GM18861 (cell line): ENCODE measurements around the gene ST3GAL5.
"Not testable (repeated sequence)": the region's sequence is repeated elsewhere in the genome, so short reads cannot be mapped to it uniquely, and the experiment has no call there.

ENCODE experiments used
- ATAC-seq: cut with Tn5 transposase; IDR thresholded peaks from one replicate; pipeline ENCODE4 v1.9.1; 2021; ENCODE audit not compliant: unreplicated experiment

Gene ST3GAL5

DNA sequence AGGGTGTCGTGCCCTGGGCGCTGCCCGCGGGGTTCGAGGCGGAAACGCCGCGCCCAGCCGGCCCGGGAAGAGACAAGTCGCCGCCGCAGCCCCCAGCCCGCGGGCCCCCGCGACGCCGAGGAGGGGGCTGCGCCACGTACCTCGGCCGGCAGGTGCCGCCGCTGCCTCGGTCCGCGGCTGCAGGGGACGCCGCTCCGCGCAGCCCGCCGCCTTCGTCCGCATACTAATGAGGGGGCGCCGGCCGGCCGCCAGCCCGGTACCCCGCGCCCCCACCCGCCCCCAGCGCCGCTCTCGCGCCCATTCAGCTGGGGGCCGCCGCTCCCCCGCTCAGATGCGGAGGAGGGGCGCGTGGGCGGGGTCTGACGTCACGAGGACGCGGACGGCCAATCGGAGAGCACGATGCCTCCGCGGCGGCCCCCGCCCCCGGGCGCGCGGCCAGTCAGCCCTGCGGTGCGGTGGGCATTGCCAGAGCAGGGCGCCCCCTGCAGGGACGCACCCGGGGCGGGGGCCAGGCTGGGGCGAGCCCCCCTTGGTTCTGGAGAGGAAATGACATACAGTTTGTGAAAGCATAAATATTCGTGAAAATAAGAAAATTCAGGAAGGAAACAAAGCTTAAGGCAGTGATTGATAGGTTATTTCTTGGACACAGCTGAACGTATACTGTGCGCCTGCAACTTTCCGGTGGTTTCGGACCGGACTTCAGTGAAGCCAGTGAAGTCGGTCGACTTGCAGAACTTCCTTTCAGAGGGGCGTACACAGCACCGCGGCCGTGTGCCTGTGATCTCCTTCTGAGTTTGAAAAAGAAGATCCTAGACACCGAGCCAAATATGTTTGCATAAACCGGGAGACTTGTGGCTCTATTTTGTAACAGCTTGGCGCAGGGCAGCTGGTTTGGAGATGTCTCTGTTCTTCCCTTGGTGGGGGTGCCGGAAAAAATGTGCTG is at the start of gene ST3GAL5:
Gene ST3GAL5, minus strand, starts transcription at position 307 of the 943 bp plus-strand sequence. Its CDS starts 85 bp downstream, at position 222.
- ATAC-seq, result peak; percentile 83

DNA sequence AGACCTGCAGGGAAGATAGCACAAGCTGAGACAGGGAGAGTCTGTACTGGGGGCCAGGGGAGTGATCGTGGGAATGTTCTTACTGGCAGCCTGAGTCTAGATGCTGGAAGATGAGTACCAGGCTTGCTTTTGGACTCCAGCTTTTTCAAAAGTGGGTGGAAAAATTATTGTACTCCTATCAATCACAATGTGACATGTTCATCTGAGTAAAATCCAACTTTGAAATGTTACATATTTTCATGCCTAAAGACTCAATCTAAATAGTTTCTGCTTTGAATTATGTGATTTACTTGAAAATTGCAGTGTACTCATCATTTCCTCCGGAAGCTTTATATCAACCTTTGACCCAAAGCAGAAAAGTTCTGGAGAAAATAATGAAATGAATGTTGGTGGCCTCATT is 49.7 kb upstream of the ST3GAL5 start:
- ATAC-seq, result no peak

GRCh38 chr2:85937069-85937439 is 48.3 kb upstream of the ST3GAL5 start:
- no peak for ATAC-seq

DNA sequence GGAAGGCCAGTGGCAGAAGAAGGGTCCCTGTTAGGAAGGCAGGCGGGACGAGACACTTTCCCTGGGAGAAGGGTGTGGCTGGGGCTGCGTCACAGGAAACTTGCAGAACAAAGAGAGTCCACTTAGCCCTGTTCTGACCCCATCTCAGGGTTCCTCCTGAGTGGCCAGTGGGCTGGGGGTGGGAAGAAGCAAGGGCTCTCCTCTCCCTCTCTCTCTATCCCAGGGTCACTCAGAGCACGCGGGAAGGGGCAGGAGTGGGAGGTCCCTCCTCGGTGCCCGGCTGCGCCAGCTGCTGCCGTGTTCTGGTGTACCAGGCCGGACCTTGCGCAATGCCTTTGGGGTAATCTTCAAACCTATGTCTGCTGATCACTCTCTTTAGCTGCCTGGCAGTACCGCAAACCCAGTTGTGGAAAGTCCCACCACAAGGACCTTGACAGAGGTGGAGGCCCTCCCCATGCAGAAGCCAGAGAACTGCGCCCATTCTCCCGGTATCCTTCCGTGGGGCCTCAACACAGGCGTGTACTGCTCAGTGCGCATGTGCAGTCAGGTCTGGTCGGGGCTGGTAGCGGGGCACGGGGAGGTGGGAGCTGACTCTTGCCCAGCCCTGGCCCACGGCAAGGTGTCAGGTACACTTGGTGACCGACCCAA is 47.8 kb upstream of the ST3GAL5 start:
- ATAC-seq, result no peak

- no peak for ATAC-seq
Measured at GRCh38 chr2:85935746-85936208, 47.0 kb upstream of the ST3GAL5 start.

GRCh38 chr2:85935170-85935745 is 46.5 kb upstream of the ST3GAL5 start:
- ATAC-seq, result no peak

- ATAC-seq, result no peak
Measured at GRCh38 chr2:85933753-85934594, 45.2 kb upstream of the ST3GAL5 start.

- not testable (repeated sequence) for ATAC-seq
Measured at GRCh38 chr2:85931151-85931550, 42.4 kb upstream of the ST3GAL5 start.

DNA sequence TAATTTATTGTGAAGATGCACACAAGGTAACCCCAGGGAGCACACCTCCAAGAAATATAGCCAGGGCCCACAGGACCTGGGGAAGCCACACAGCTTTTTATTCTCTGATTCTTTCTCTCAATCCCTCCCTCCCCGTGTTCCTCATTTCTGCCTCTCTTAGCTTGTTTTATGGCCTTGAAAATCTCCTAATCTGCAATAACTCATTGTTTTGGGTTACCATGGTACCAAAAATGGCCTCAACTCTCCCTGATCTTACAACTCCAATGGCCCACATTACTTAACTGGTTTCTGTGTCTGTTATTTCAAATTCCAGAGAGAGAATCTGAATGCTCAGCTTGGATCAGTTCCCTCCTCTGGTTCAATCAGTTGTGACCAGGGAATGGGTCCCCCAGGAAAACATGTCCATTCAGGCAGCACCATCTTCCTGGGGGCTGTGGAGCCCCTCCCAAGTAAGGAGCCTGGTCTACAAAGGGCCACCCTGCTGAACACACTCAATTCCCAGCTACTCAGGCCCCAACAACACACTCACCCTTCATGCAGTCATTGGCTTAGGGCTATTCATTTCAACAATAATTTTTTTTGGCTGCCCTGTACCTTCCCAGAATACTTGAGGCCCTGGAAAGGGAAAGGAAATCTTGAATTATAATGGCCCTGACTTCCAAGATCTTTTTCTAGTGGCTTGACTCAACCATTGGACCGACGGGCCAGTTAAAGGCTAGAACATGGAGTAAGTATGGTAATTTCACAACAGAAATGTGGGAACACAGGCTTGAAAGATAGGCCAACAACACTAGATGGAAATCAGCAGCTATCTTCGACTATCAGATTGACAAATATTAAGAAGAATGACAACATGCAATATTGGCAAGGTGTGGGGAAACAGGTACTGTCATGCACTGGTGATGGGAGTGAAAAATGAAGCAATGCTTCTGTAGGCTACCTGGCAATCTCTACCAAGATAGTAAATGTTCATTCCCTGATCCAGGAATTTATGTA is 41.6 kb upstream of the ST3GAL5 start:
- no peak for ATAC-seq

GRCh38 chr2:85929096-85930050 is 40.6 kb upstream of the ST3GAL5 start:
- ATAC-seq, result no peak

DNA sequence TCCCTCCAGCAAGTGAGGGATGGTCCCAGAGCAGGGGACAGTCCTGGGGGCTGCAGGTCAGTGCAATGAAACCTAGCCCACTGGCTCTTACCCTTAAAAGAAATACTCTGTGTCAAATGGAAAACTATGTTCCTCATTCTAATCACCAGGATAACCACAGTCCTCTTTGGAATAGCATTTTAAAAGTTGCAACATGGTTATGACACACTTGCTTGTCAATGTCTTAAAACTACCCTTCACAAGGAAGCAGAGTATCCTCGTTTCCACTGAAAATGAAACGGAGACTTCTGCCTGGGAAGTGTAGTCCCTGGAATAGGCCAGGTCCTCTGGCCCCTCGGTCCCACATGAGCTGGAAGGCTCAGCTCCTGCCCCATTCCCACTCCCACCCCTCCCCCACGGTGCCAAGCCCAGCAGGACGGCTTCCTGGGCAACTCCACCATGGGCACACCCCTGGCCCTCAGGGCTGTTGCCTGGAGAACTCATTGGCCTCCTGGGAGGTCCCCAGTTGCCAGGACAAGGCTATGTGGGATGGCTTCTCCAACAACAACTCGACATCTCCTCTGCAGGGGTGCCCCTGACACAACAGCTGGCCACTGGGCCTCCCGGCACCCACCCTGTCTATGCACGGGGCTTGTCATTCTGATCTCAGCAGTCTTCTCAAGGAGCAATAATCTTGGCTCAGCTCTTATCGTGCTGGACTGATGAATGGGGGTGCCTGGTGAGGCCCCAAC is 38.3 kb upstream of the ST3GAL5 start:
- ATAC-seq, result no peak

DNA sequence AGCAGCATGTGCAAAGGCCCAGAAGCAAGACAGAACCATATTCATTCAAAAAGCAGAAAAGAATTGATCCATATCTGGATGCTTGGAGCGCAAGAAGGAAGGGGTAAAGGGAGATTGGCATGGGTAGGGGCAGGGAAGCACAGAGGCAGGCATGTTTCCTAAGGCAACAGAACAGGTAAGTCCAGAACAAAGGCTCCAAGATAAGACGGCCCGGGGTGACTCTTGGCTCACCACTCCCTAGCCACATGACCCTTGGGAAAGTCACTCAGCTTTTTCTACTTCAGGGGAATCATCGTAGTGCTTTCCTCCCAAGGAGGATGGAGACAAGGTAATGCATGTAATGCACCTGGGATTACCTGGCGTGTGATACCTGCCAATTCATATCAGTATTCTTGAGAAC is 37.7 kb upstream of the ST3GAL5 start:
- ATAC-seq, result no peak

DNA sequence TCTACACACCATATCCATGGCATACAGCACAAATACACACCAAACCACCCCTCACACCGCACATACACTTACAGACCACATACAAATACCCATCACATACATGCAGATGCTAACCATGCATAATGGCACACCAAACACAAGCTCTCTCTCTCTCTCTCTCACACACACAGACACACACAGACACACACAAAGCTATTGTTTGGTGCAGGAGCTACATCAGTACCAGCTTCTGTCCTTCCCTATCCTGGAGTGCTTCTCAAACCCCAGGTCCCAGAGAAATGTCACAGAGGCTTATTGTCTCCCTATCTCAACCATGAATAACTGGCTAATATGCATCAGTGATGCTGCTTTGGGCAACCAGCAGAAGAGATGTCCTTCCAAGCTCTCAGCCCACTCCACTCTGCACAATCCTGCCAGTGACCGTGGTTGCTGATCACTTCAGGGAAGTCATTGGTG is 36.5 kb upstream of the ST3GAL5 start:
- no peak for ATAC-seq

DNA sequence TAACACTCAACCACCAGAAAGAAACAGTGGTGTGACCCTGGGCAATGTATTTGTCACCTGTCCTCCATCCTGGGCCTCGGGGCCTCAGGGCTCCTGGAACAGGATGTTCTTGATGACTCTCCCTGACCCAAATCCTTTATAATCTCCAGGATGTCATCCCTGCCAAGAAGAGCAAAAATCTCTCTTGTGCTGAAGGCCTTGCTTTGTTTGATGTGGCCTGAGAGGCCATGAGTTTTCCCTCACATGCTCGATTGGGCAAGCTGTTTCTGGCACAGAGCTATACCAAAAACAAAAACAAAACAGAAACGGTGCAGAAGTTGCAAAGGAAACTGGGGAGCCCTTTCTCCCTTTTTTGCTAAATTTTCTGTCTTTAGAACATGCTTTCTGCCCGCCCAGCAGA is 35.7 kb upstream of the ST3GAL5 start:
- ATAC-seq, result no peak

DNA sequence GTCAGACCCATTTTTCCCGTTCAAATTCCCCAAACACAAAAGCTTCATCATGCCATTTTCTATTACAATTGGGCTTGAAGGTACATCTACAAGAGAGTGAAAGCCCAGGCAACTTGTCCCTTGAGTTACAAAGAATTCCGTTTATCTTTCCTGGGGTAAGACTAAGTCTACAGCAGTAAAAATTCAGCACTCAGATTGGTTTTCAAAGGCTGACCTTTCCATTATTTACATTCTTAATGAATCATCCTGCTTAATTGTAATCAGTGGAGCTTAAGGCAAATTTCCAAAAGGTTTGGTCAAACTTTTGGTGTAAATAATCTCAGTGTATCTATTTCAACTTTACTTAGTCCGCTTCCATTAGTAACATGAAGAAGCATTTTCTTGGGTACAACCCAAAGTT is 33.4 kb upstream of the ST3GAL5 start:
- no peak for ATAC-seq

DNA sequence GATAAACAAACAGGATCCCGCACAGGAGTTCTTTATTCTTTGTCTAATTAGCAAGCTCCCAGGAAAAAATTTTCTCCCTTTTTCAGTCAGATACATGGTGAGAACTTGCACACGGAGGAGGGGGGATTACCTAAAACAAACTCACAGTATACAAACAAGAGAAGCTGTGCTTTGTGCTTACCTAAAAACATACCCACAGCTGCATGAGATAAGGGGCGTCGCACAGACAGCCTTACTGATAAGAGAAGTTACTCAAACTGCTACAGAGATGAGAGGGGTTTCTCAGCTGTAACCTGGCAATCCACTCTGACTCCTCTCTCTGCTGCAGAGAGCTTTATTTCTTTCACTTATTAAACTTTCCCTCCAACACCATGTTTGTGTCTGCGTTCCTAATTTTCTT is 32.9 kb upstream of the ST3GAL5 start:
- ATAC-seq, result no peak

DNA sequence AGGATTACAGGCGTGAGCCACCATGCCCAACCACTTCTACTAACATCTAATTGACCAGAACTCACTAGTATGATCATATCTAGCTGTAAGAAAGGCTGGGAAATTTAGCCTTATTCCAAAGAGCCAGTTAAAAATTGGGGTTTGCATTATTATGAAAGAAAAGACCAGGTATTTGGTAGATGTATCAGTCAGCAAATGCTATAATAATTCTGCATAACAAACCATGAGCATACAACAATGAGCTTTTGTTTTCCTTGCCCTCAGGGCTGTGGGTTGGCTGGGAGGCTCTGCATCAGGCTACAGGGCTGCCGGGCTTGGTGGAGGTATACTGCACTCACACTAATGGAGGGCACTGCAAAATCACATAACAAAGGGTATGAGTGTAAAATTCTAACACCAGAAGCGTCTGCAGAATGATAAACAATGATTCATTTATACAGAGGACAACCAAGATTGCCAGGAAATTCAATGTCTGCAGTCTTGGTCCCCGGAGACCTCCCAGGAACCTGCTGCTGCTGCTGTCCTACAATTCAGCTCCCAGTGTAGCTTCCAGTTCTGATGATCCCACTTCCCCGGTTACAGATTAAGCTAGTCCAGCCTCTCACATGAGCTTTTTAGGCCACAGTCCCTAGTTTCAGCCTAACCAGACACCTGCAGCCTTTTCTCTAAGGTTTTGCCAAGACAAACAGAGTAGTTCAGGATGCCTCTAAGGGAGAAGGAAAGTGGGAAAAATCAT is 32.2 kb upstream of the ST3GAL5 start:
- ATAC-seq, result no peak
